Measurements from ENCODE around the gene TSHZ2.
A peak's percentile ranks its signal among the peaks of the same experiment; 100 is the strongest.

The TSHZ2 gene

GRCh38 chr20:53142225-53143127 is 170.3 kb downstream of the TSHZ2 start:
- no peak for DNase-seq

GRCh38 chr20:53146201-53146891 is 174.2 kb downstream of the TSHZ2 start:
- DNase-seq, result no peak

GRCh38 chr20:53148771-53149147 is 176.6 kb downstream of the TSHZ2 start:
- no peak for DNase-seq

GRCh38 chr20:53149148-53149889 is 177.2 kb downstream of the TSHZ2 start:
- no peak for DNase-seq

- no peak for DNase-seq
Observed at GRCh38 chr20:53149890-53150205, 177.7 kb downstream of the TSHZ2 start.

- DNase-seq, result no peak
Observed at GRCh38 chr20:53150532-53150931, 178.4 kb downstream of the TSHZ2 start.

- no peak for DNase-seq
Observed at GRCh38 chr20:53152228-53152627, 180.1 kb downstream of the TSHZ2 start.

GRCh38 chr20:53154540-53154939 is 182.4 kb downstream of the TSHZ2 start:
- no peak for DNase-seq

- peak; percentile 56 for DNase-seq
Observed at GRCh38 chr20:53157443-53158408, 185.6 kb downstream of the TSHZ2 start.

- no peak for DNase-seq
Observed at GRCh38 chr20:53159160-53159559, 187.0 kb downstream of the TSHZ2 start.

GRCh38 chr20:53161073-53161472 is 188.9 kb downstream of the TSHZ2 start:
- DNase-seq, result no peak

GRCh38 chr20:53161473-53161872 is 189.3 kb downstream of the TSHZ2 start:
- peak; percentile 2 for DNase-seq

GRCh38 chr20:53162251-53162835 is 190.2 kb downstream of the TSHZ2 start:
- DNase-seq, result peak; percentile 30

- no peak for DNase-seq
Observed at GRCh38 chr20:53163486-53163885, 191.3 kb downstream of the TSHZ2 start.

- no peak for DNase-seq
Observed at GRCh38 chr20:53164072-53164471, 191.9 kb downstream of the TSHZ2 start.

- DNase-seq, result no peak
Observed at GRCh38 chr20:53165452-53165851, 193.3 kb downstream of the TSHZ2 start.

GRCh38 chr20:53168491-53168890 is 196.3 kb downstream of the TSHZ2 start:
- no peak for DNase-seq

GRCh38 chr20:53170196-53170595 is 198.0 kb downstream of the TSHZ2 start:
- no peak for DNase-seq

- no peak for DNase-seq
Observed at GRCh38 chr20:53171065-53171464, 198.9 kb downstream of the TSHZ2 start.

GRCh38 chr20:53174454-53174853 is 202.3 kb downstream of the TSHZ2 start:
- no peak for DNase-seq

GRCh38 chr20:53175135-53175780 is 203.1 kb downstream of the TSHZ2 start:
- DNase-seq, result no peak

- no peak for DNase-seq
Observed at GRCh38 chr20:53176134-53176533, 204.0 kb downstream of the TSHZ2 start.

Data from suppressor macrophage treated with lipopolysaccharide for 4 hours (primary cell).